ENCODE measurements around the gene CHMP1A.
A peak's percentile ranks its signal among the peaks of the same experiment; 100 is the strongest.

The CHMP1A gene

GRCh38 chr16:89697616-89698331 is 40.3 kb upstream of the CHMP1A start:
- Histone ChIP-seq H3K27me3 (ENCODE audit: insufficient read depth, low read depth) (no peaks in the 10 kb centered on the region), H3K79me2 (ENCODE audit: insufficient read depth, low read depth) (no peaks in the 10 kb centered on the region), H4K20me1 (ENCODE audit: insufficient read depth) (no peaks in the 10 kb centered on the region), H3K27ac (no peak overlapping the region), H3K4me2 (no peak overlapping the region), H3K4me3 (IDR thresholded peaks at IDR 0.05; ENCODE audit: insufficient read depth, low read depth, low read length) (no peak overlapping the region), H3K4me1 (ENCODE audit: low read depth, poor library complexity, severe bottlenecking) (peaks cover 31% of the 10 kb centered on the region), H3K9ac (no peak overlapping the region), H3K36me3 (ENCODE audit: insufficient read depth) (no peaks in the 10 kb centered on the region), H2AFZ (ENCODE audit: low read depth) (no peak overlapping the region)
- TF ChIP-seq, protein P1, sequence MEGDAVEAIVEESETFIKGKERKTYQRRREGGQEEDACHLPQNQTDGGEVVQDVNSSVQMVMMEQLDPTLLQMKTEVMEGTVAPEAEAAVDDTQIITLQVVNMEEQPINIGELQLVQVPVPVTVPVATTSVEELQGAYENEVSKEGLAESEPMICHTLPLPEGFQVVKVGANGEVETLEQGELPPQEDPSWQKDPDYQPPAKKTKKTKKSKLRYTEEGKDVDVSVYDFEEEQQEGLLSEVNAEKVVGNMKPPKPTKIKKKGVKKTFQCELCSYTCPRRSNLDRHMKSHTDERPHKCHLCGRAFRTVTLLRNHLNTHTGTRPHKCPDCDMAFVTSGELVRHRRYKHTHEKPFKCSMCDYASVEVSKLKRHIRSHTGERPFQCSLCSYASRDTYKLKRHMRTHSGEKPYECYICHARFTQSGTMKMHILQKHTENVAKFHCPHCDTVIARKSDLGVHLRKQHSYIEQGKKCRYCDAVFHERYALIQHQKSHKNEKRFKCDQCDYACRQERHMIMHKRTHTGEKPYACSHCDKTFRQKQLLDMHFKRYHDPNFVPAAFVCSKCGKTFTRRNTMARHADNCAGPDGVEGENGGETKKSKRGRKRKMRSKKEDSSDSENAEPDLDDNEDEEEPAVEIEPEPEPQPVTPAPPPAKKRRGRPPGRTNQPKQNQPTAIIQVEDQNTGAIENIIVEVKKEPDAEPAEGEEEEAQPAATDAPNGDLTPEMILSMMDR (conservative IDR thresholded peaks at IDR 0.05; ENCODE audit: low read depth, low read length): no peak

- Histone ChIP-seq H3K36me3 (ENCODE audit: insufficient read depth) (no peaks in the 10 kb centered on the region), H4K20me1 (ENCODE audit: insufficient read depth) (no peaks in the 10 kb centered on the region), H3K4me2 (no peak overlapping the region), H3K9ac (no peak overlapping the region), H3K79me2 (ENCODE audit: insufficient read depth, low read depth) (no peaks in the 10 kb centered on the region), H2AFZ (ENCODE audit: low read depth) (no peak overlapping the region), H3K4me1 (ENCODE audit: low read depth, poor library complexity, severe bottlenecking) (peaks cover 25% of the 10 kb centered on the region), H3K4me3 (IDR thresholded peaks at IDR 0.05; ENCODE audit: insufficient read depth, low read depth, low read length) (no peak overlapping the region), H3K27ac (no peak overlapping the region), H3K27me3 (ENCODE audit: insufficient read depth, low read depth) (no peaks in the 10 kb centered on the region)
- TF ChIP-seq, protein P1 (conservative IDR thresholded peaks at IDR 0.05; ENCODE audit: low read depth, low read length): no peak
Observed at GRCh38 chr16:89697161-89697615, 39.7 kb upstream of the CHMP1A start.

GRCh38 chr16:89696670-89697128 is 39.2 kb upstream of the CHMP1A start:
- no peaks in the 10 kb centered on the region for H3K79me2 ChIP-seq (ENCODE audit: insufficient read depth, low read depth)
- TF ChIP-seq, protein P1 (conservative IDR thresholded peaks at IDR 0.05; ENCODE audit: low read depth, low read length): no peak
- no peaks in the 10 kb centered on the region for H4K20me1 ChIP-seq (ENCODE audit: insufficient read depth)
- no peaks in the 10 kb centered on the region for H3K36me3 ChIP-seq (ENCODE audit: insufficient read depth)
- H3K27ac ChIP-seq: no peak overlapping the region
- H3K4me3 ChIP-seq (IDR thresholded peaks at IDR 0.05; ENCODE audit: insufficient read depth, low read depth, low read length): no peak overlapping the region
- H2AFZ ChIP-seq (ENCODE audit: low read depth): no peak overlapping the region
- no peaks in the 10 kb centered on the region for H3K27me3 ChIP-seq (ENCODE audit: insufficient read depth, low read depth)
- peaks cover 24% of the 10 kb centered on the region for H3K4me1 ChIP-seq (ENCODE audit: low read depth, poor library complexity, severe bottlenecking)
- H3K9ac ChIP-seq: no peak overlapping the region
- H3K4me2 ChIP-seq: peak overlapping the region; percentile 6; the same call in 1 of the 2 replicates

- no peak overlapping the region for H3K4me3 ChIP-seq (IDR thresholded peaks at IDR 0.05; ENCODE audit: insufficient read depth, low read depth, low read length)
- no peak overlapping the region for H3K27ac ChIP-seq
- peak overlapping the region; percentile 6; the same call in 1 of the 2 replicates for H3K4me2 ChIP-seq
- peaks cover 24% of the 10 kb centered on the region for H3K4me1 ChIP-seq (ENCODE audit: low read depth, poor library complexity, severe bottlenecking)
- no peak overlapping the region for H3K9ac ChIP-seq
- no peaks in the 10 kb centered on the region for H4K20me1 ChIP-seq (ENCODE audit: insufficient read depth)
- TF ChIP-seq, protein P1 (conservative IDR thresholded peaks at IDR 0.05; ENCODE audit: low read depth, low read length): no peak
- no peak overlapping the region for H2AFZ ChIP-seq (ENCODE audit: low read depth)
- H3K27me3 ChIP-seq (ENCODE audit: insufficient read depth, low read depth): no peaks in the 10 kb centered on the region
- no peaks in the 10 kb centered on the region for H3K79me2 ChIP-seq (ENCODE audit: insufficient read depth, low read depth)
- no peaks in the 10 kb centered on the region for H3K36me3 ChIP-seq (ENCODE audit: insufficient read depth)
Observed at GRCh38 chr16:89695875-89696669, 38.6 kb upstream of the CHMP1A start.
